ENCODE data around the gene ZMPSTE24.

DNA sequence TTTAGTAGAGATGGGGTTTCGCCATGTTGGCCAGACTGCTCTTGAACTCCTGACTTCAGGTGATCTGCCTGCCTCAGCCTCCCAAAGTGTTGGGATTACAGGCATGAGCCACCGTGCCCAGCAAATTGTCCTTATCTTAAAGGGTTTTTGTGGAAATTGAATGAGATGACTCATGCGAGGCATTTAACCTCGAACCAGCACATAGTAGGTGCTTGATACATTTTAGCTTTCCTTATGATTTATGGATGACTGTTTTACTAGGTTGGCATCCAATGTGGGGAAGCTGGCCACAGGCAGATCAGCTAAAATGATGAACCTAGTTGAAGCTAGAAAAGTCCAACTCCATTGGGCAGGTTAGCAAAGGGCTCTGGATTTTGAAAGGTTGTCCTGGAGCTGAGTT lies 60.4 kb downstream of the ZMPSTE24 start:
- TF ChIP-seq, protein P1, sequence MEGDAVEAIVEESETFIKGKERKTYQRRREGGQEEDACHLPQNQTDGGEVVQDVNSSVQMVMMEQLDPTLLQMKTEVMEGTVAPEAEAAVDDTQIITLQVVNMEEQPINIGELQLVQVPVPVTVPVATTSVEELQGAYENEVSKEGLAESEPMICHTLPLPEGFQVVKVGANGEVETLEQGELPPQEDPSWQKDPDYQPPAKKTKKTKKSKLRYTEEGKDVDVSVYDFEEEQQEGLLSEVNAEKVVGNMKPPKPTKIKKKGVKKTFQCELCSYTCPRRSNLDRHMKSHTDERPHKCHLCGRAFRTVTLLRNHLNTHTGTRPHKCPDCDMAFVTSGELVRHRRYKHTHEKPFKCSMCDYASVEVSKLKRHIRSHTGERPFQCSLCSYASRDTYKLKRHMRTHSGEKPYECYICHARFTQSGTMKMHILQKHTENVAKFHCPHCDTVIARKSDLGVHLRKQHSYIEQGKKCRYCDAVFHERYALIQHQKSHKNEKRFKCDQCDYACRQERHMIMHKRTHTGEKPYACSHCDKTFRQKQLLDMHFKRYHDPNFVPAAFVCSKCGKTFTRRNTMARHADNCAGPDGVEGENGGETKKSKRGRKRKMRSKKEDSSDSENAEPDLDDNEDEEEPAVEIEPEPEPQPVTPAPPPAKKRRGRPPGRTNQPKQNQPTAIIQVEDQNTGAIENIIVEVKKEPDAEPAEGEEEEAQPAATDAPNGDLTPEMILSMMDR (conservative IDR thresholded peaks at IDR 0.05 in 1 of 2, IDR thresholded peaks at IDR 0.05 in 1 of 2; ENCODE audit: low read depth in 1 of 2, low read length in 2 of 2): no peak
- TF ChIP-seq EZH2 (IDR thresholded peaks at IDR 0.05; ENCODE audit: low read length, missing control alignments): no peak
